ENCODE measurements around the gene CAPN1. TPM values are rescaled to one million over a fixed set of nuclear protein-coding genes. Genes with fewer than 3 reads are reported as not detected.

CAPN1 gene
- total RNA-seq, 1 experiment from 2014 or later = 175 TPM

DNA sequence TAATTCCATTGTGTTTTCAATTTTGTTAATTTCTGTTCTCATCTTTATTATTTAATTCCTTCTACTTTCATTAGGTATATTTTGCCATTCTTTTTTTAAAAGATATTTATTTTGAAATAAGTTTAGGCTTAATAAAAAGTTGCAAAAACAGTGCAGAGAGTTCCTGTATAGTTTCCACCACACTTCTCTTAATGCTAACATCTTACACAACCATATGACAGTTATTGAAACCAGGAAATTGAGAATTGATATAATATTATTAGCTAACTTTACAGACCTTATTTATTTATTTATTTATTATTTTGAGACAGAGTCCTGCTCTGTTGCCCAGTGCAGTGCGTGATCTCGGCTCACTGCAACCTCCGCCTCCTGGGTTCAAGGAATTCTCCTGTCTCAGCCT, 25.5 kb upstream of the CAPN1 start:
- H3K4me1 ChIP-seq (ENCODE audit: insufficient read depth, low read length) = no peaks in the 10 kb centered on the region
- H3K27me3 Mint-ChIP-seq (ENCODE audit: low read depth) = peaks cover 18% of the 10 kb centered on the region
- H2BK15ac ChIP-seq (ENCODE audit: low read depth, low read length) = no peak overlapping the region
- no peaks in the 10 kb centered on the region for H3K4me1 Mint-ChIP-seq
- no peak overlapping the region for H2BK12ac ChIP-seq (ENCODE audit: insufficient read length, low read depth, low read length)
- H4K91ac ChIP-seq (ENCODE audit: insufficient read length, low read depth, low read length) = no peak overlapping the region
- TF ChIP-seq, protein P1, sequence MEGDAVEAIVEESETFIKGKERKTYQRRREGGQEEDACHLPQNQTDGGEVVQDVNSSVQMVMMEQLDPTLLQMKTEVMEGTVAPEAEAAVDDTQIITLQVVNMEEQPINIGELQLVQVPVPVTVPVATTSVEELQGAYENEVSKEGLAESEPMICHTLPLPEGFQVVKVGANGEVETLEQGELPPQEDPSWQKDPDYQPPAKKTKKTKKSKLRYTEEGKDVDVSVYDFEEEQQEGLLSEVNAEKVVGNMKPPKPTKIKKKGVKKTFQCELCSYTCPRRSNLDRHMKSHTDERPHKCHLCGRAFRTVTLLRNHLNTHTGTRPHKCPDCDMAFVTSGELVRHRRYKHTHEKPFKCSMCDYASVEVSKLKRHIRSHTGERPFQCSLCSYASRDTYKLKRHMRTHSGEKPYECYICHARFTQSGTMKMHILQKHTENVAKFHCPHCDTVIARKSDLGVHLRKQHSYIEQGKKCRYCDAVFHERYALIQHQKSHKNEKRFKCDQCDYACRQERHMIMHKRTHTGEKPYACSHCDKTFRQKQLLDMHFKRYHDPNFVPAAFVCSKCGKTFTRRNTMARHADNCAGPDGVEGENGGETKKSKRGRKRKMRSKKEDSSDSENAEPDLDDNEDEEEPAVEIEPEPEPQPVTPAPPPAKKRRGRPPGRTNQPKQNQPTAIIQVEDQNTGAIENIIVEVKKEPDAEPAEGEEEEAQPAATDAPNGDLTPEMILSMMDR (conservative IDR thresholded peaks at IDR 0.05) = no peak
- H4K8ac ChIP-seq (replicated peaks; ENCODE audit: insufficient read length, low read depth, low read length) = no peak overlapping the region
- no peak overlapping the region for H2BK5ac ChIP-seq (ENCODE audit: insufficient read length, low read length)
- H3K18ac ChIP-seq (ENCODE audit: insufficient read length, low read depth, low read length) = no peak overlapping the region
- H4K20me1 ChIP-seq (ENCODE audit: control insufficient read depth, insufficient read depth, insufficient read length) = no peaks in the 10 kb centered on the region
- no peaks in the 10 kb centered on the region for H3K9me3 ChIP-seq (ENCODE audit: control insufficient read depth, low read depth, low read length)
- H2AFZ ChIP-seq (ENCODE audit: low read length) = no peak overlapping the region
- no peak overlapping the region for H3K14ac ChIP-seq (ENCODE audit: insufficient read depth, low read length)
- no peak overlapping the region for H3K27ac ChIP-seq (ENCODE audit: insufficient read length, low read depth, low read length)
- H3K4me2 ChIP-seq (ENCODE audit: insufficient read depth, insufficient read length, low read length) = no peak overlapping the region
- no peak overlapping the region for H3K9ac ChIP-seq (ENCODE audit: extremely low read depth, insufficient read length, low read length)
- no peak overlapping the region for H2BK20ac ChIP-seq (ENCODE audit: low read depth, low read length, poor library complexity, severe bottlenecking)
- no peak overlapping the region for H3K4ac ChIP-seq (ENCODE audit: low read depth, low read length)
- no peak overlapping the region for H3K4me3 Mint-ChIP-seq
- no peak overlapping the region for H3K27ac Mint-ChIP-seq
- H3K79me1 ChIP-seq (ENCODE audit: insufficient read depth, low read depth, low read length, poor library complexity, severe bottlenecking) = no peaks in the 10 kb centered on the region
- DNase-seq = no peak
- WGBS (ENCODE audit: extremely low coverage, insufficient read length, low lambda C conversion rate) = no CpG with 5 or more reads among the region's 3 CpGs
- H3K27me3 ChIP-seq (ENCODE audit: insufficient read depth, low read length) = no peaks in the 10 kb centered on the region
- H3K79me2 ChIP-seq (ENCODE audit: insufficient read depth, low read length) = no peaks in the 10 kb centered on the region
- H3T11ph ChIP-seq (ENCODE audit: low read length) = no peak overlapping the region
- no peaks in the 10 kb centered on the region for H3K23me2 ChIP-seq (ENCODE audit: insufficient read length, low read depth, low read length, poor library complexity, severe bottlenecking)
- H3K56ac ChIP-seq (ENCODE audit: insufficient read length, low read depth, low read length) = no peak overlapping the region
- H2AK5ac ChIP-seq (ENCODE audit: insufficient read length, low read length) = no peak overlapping the region
- no peak overlapping the region for H3K23ac ChIP-seq (ENCODE audit: insufficient read length, low read depth, low read length)
- no peaks in the 10 kb centered on the region for H3K9me3 Mint-ChIP-seq
- no peak overlapping the region for H4K5ac ChIP-seq (ENCODE audit: insufficient read length, low read depth, low read length)
- H3K36me3 Mint-ChIP-seq (ENCODE audit: insufficient read depth in 1 of 3, low read depth in 3 of 3) = no peaks in the 10 kb centered on the region
- no peak overlapping the region for H2BK120ac ChIP-seq (ENCODE audit: low read depth, low read length, poor library complexity, severe bottlenecking)

Measured in H9 (cell line).